H9 (cell line): Measurements from ENCODE around the gene METRNL. TPM values are rescaled to one million over a fixed set of nuclear protein-coding genes. Genes with fewer than 3 reads are reported as not detected.

Source experiments
- DNase-seq: peaks from one replicate; pipeline ENCODE4 v3.0.0-alpha.2; 2017
- H2AFZ ChIP-seq: one replicate; pipeline ENCODE4 v1.6.1; 2013; ENCODE audit warnings: mild to moderate bottlenecking, low read length, control low read depth, moderate library complexity
- H2AK5ac ChIP-seq: 2 replicates; pipeline ENCODE4 v1.6.1; 2013; ENCODE audit warnings: low read length, control low read depth, mixed read lengths; ENCODE audit not compliant: insufficient read length
- H2BK120ac ChIP-seq: one replicate; pipeline ENCODE4 v1.6.1; 2013; ENCODE audit warnings: low read depth, mild to moderate bottlenecking, low read length, control low read depth, inconsistent platforms; ENCODE audit not compliant: poor library complexity, severe bottlenecking
- H2BK12ac ChIP-seq: 2 replicates; pipeline ENCODE4 v1.6.1; 2013; ENCODE audit warnings: low read length, control low read depth, mixed read lengths, low read depth; ENCODE audit not compliant: insufficient read length
- H2BK15ac ChIP-seq: 2 replicates; pipeline ENCODE4 v1.6.1; 2013; ENCODE audit warnings: low read depth, low read length, control low read depth
- H2BK20ac ChIP-seq: one replicate; pipeline ENCODE4 v1.6.1; 2013; ENCODE audit warnings: low read depth, mild to moderate bottlenecking, low read length, control low read depth, inconsistent platforms; ENCODE audit not compliant: poor library complexity, severe bottlenecking
- H2BK5ac ChIP-seq: 2 replicates; pipeline ENCODE4 v1.6.1; 2013; ENCODE audit warnings: low read length, control low read depth, mixed read lengths; ENCODE audit not compliant: insufficient read length
- H3K14ac ChIP-seq: 2 replicates; pipeline ENCODE4 v1.6.1; 2013; ENCODE audit warnings: low read length, control low read depth; ENCODE audit not compliant: insufficient read depth
- H3K18ac ChIP-seq: 2 replicates; pipeline ENCODE4 v1.6.1; 2013; ENCODE audit warnings: low read depth, mild to moderate bottlenecking, mixed read lengths, low read length, control low read depth; ENCODE audit not compliant: insufficient read length
- H3K23ac ChIP-seq: 2 replicates; pipeline ENCODE4 v1.6.1; 2013; ENCODE audit warnings: low read length, control low read depth, mixed read lengths, low read depth; ENCODE audit not compliant: insufficient read length
- H3K23me2 ChIP-seq: 2 replicates; pipeline ENCODE4 v1.6.1; 2013; ENCODE audit warnings: low read depth, mild to moderate bottlenecking, mixed read lengths, low read length, control low read depth; ENCODE audit not compliant: insufficient read length, poor library complexity, severe bottlenecking
- H3K27ac ChIP-seq: 2 replicates; pipeline ENCODE4 v1.5.1; 2013; ENCODE audit warnings: low read length, control low read depth, mixed read lengths, low read depth; ENCODE audit not compliant: insufficient read length
- H3K27me3 ChIP-seq: 2 replicates; pipeline ENCODE4 v1.6.1; 2013; ENCODE audit warnings: low read length, control low read depth, inconsistent platforms; ENCODE audit not compliant: insufficient read depth
- H3K4ac ChIP-seq: 2 replicates; pipeline ENCODE4 v1.6.1; 2013; ENCODE audit warnings: low read depth, mild to moderate bottlenecking, control low read depth, inconsistent platforms, low read length, moderate library complexity
- H3K4me1 ChIP-seq: 2 replicates; pipeline ENCODE4 v1.6.1; 2013; ENCODE audit warnings: low read length, control low read depth, inconsistent platforms; ENCODE audit not compliant: insufficient read depth
- H3K4me2 ChIP-seq: 2 replicates; pipeline ENCODE4 v1.6.1; 2013; ENCODE audit warnings: low read length, control low read depth, mixed read lengths; ENCODE audit not compliant: insufficient read length, insufficient read depth
- H3K56ac ChIP-seq: 2 replicates; pipeline ENCODE4 v1.6.1; 2013; ENCODE audit warnings: low read depth, mild to moderate bottlenecking, mixed read lengths, low read length, control low read depth; ENCODE audit not compliant: insufficient read length
- H3K79me1 ChIP-seq: 2 replicates; pipeline ENCODE4 v1.6.1; 2013; ENCODE audit warnings: low read depth, mild to moderate bottlenecking, moderate library complexity, low read length, control low read depth, inconsistent platforms; ENCODE audit not compliant: insufficient read depth, poor library complexity, severe bottlenecking
- H3K79me2 ChIP-seq: 2 replicates; pipeline ENCODE4 v1.6.1; 2013; ENCODE audit warnings: low read length, control low read depth, inconsistent platforms; ENCODE audit not compliant: insufficient read depth
- H3K9ac ChIP-seq: 2 replicates; pipeline ENCODE4 v1.6.1; 2013; ENCODE audit warnings: low read length, control low read depth, mixed read lengths; ENCODE audit not compliant: insufficient read length; ENCODE audit errors: extremely low read depth
- H3K9me3 ChIP-seq: one replicate; pipeline ENCODE4 v1.6.1; 2013; ENCODE audit warnings: low read depth, low read length, inconsistent platforms; ENCODE audit not compliant: control insufficient read depth
- H3T11ph ChIP-seq: one replicate; pipeline ENCODE4 v1.6.1; 2013; ENCODE audit warnings: mild to moderate bottlenecking, low read length, control low read depth, inconsistent platforms
- H4K20me1 ChIP-seq: one replicate; pipeline ENCODE4 v1.6.1; 2013; ENCODE audit not compliant: control insufficient read depth, insufficient read length, insufficient read depth
- H4K5ac ChIP-seq: 2 replicates; pipeline ENCODE4 v1.6.1; 2013; ENCODE audit warnings: low read depth, mild to moderate bottlenecking, mixed read lengths, low read length, control low read depth; ENCODE audit not compliant: insufficient read length
- H4K8ac ChIP-seq: replicated peaks from 2 replicates; pipeline ENCODE4 v1.6.1; 2013; ENCODE audit warnings: low read length, control low read depth, mixed read lengths, low read depth; ENCODE audit not compliant: insufficient read length
- H4K91ac ChIP-seq: 2 replicates; pipeline ENCODE4 v1.6.1; 2013; ENCODE audit warnings: low read depth, mild to moderate bottlenecking, moderate library complexity, mixed read lengths, low read length, control low read depth; ENCODE audit not compliant: insufficient read length
- H3K27ac Mint-ChIP-seq, 3 experiments: 2 replicates in 2 of 3; 3 replicates in 1 of 3; pipeline ENCODE4 v1.8.0; 2020 to 2021; ENCODE audit warnings: mixed read lengths in 3 of 3, mild to moderate bottlenecking in 1 of 3, moderate library complexity in 1 of 3
- H3K27me3 Mint-ChIP-seq: 2 replicates; pipeline ENCODE4 v1.8.0; 2021; ENCODE audit warnings: low read depth, mild to moderate bottlenecking, moderate library complexity, mixed read lengths
- H3K36me3 Mint-ChIP-seq, 3 experiments: 2 replicates in 2 of 3; 3 replicates in 1 of 3; pipeline ENCODE4 v1.8.0; 2020 to 2021; ENCODE audit warnings: low read depth in 3 of 3, mixed read lengths in 3 of 3; ENCODE audit not compliant: insufficient read depth in 1 of 3
- H3K4me1 Mint-ChIP-seq, 2 experiments: 2 replicates each; pipeline ENCODE4 v1.8.0; 2020; ENCODE audit warnings: mixed read lengths in 2 of 2
- H3K4me3 Mint-ChIP-seq, 2 experiments: 2 replicates in 1 of 2; 3 replicates in 1 of 2; pipeline ENCODE4 v1.8.0; 2020 to 2021; ENCODE audit warnings: mild to moderate bottlenecking in 2 of 2, mixed read lengths in 2 of 2, moderate library complexity in 1 of 2
- H3K9me3 Mint-ChIP-seq, 2 experiments: 2 replicates in 1 of 2; 3 replicates in 1 of 2; pipeline ENCODE4 v1.8.0; 2020; ENCODE audit warnings: mild to moderate bottlenecking in 2 of 2, mixed read lengths in 2 of 2, moderate library complexity in 1 of 2
- WGBS: extraction: QIAGEN DNeasy Blood & Tissue Kit; methylation state at CpG from one replicate; pipeline ENCODE4 v1.1.7; 2013; ENCODE audit warnings: missing lambda C conversion rate, low lambda C conversion rate, mixed read lengths; ENCODE audit not compliant: insufficient read length; ENCODE audit errors: extremely low coverage; 5-methylcytosine and 5-hydroxymethylcytosine counted together
- total RNA-seq: library from RNA; stranded (reverse); gene quantifications from 2 replicates; pipeline ENCODE4 v1.2.1, GENCODE V29; 2021
- TF ChIP-seq, protein P1 (sequence below): fragments of 200-600 bp; sonication (generic); conservative IDR thresholded peaks from 3 replicates; pipeline ENCODE4 v1.8.0; 2021; ENCODE audit warnings: antibody characterized with exemption, mild to moderate bottlenecking

METRNL gene
- total RNA-seq, 1 experiment from 2014 or later: 21.4 TPM

DNA sequence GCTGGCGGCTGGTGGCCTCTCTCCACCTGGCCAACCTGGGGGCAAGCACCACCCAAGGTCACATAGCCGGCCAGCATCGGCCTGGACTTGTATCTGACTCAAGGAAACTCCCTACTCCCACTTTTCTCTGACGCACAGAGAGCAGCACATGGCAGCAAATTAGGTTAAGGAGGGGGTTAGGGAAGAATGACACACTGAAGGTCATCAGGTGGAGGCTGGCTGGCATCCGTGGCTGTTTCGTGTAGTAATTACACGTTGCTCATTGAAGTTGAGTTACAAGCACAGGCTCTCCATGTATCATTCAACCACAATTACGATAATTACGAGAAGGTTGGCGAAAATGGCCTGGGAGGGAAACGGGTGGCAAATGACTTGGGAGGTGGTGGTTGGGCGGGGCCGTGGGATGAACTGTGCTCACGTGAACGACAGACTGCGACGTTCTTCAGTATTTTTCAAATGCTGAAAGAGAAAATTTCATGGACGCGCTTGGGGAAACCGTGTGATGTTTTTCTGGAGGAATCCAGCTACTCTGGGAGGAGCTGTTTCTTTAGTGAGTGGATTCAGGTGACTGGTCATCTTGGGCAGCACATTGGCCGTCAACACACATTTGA is 4.0 kb upstream of the METRNL start:
- H2BK120ac ChIP-seq: no peak overlapping the region
- no peak overlapping the region for H2BK20ac ChIP-seq
- no peak overlapping the region for H3K27ac ChIP-seq
- no peak overlapping the region for H3K23ac ChIP-seq
- H3K56ac ChIP-seq: no peak overlapping the region
- Mint-ChIP-seq H3K36me3 (no peaks in the 10 kb centered on the region), H3K27ac (no peak overlapping the region), H3K4me3 (peak overlapping the region in 1 of 2 experiments; percentile 7; a peak in 1 of 5 replicates), H3K4me1 (peaks cover 3% of the 10 kb centered on the region in 2 experiments; a peak in 3 of 4 replicates), H3K9me3 (no peaks in the 10 kb centered on the region; a peak in 1 of 5 replicates), H3K27me3 (peaks cover 35% of the 10 kb centered on the region)
- no peak overlapping the region for H2AK5ac ChIP-seq
- WGBS: no CpG with 5 or more reads among the region's 21 CpGs
- no peak overlapping the region for H4K91ac ChIP-seq
- no peak overlapping the region for H2BK12ac ChIP-seq
- TF ChIP-seq, protein P1, sequence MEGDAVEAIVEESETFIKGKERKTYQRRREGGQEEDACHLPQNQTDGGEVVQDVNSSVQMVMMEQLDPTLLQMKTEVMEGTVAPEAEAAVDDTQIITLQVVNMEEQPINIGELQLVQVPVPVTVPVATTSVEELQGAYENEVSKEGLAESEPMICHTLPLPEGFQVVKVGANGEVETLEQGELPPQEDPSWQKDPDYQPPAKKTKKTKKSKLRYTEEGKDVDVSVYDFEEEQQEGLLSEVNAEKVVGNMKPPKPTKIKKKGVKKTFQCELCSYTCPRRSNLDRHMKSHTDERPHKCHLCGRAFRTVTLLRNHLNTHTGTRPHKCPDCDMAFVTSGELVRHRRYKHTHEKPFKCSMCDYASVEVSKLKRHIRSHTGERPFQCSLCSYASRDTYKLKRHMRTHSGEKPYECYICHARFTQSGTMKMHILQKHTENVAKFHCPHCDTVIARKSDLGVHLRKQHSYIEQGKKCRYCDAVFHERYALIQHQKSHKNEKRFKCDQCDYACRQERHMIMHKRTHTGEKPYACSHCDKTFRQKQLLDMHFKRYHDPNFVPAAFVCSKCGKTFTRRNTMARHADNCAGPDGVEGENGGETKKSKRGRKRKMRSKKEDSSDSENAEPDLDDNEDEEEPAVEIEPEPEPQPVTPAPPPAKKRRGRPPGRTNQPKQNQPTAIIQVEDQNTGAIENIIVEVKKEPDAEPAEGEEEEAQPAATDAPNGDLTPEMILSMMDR: no peak
- no peak overlapping the region for H2BK5ac ChIP-seq
- H2AFZ ChIP-seq: no peak overlapping the region
- H3K4ac ChIP-seq: no peak overlapping the region
- no peak overlapping the region for H2BK15ac ChIP-seq
- DNase-seq: no peak
- H3K4me1 ChIP-seq: no peaks in the 10 kb centered on the region; the same call in 1 of the 2 replicates
- H3K4me2 ChIP-seq: no peak overlapping the region
- H4K8ac ChIP-seq: no peak overlapping the region
- no peak overlapping the region for H3K14ac ChIP-seq
- H3K18ac ChIP-seq: no peak overlapping the region
- no peak overlapping the region for H3K9ac ChIP-seq
- no peaks in the 10 kb centered on the region for H3K79me2 ChIP-seq
- H3K27me3 ChIP-seq: peaks cover 8% of the 10 kb centered on the region; the same call in 1 of the 2 replicates
- H3K9me3 ChIP-seq: no peaks in the 10 kb centered on the region
- peaks cover 6% of the 10 kb centered on the region for H3K23me2 ChIP-seq
- H3T11ph ChIP-seq: no peak overlapping the region
- H3K79me1 ChIP-seq: no peaks in the 10 kb centered on the region
- no peak overlapping the region for H4K5ac ChIP-seq
- H4K20me1 ChIP-seq: no peaks in the 10 kb centered on the region
